HepG2 (cell line): ENCODE data around the gene RAD23A. TPM values are rescaled to one million over a fixed set of nuclear protein-coding genes. Genes with fewer than 3 reads are reported as not detected.
A peak's percentile ranks its signal among the peaks of the same experiment; 100 is the strongest.

Source experiments
- FOXA3 ChIP-seq: IDR thresholded peaks from 2 replicates; pipeline ENCODE4 v1.6.1; 2016; ENCODE audit warnings: missing genetic modification reagents, missing compliant biosample characterization
- NR2F1 ChIP-seq, 2 experiments: fragments of 450-650 bp in 1 of 2; formaldehyde crosslinking in 1 of 2; IDR thresholded peaks; 2 replicates each; pipeline versions ENCODE4 v1.5.0 to v1.6.1; 2016 to 2020; ENCODE audit warnings: mild to moderate bottlenecking in 1 of 2, missing compliant biosample characterization in 1 of 2, missing genetic modification reagents in 1 of 2, moderate library complexity in 1 of 2
- PCBP2 ChIP-seq: fragments of 200-400 bp; formaldehyde crosslinking; optimal IDR thresholded peaks from 2 replicates; pipeline ENCODE3; 2018; ENCODE audit warnings: low read length, low read depth; ENCODE audit not compliant: poor library complexity, severe bottlenecking
- PHF5A ChIP-seq: IDR thresholded peaks from one replicate; pipeline ENCODE4 v1.6.1; 2018; ENCODE audit warnings: low read depth, missing genetic modification reagents; ENCODE audit not compliant: unreplicated experiment
- TBX2 ChIP-seq: sonication (generic); formaldehyde crosslinking; IDR thresholded peaks from 2 replicates; pipeline ENCODE4 v1.5.0; 2020; ENCODE audit warnings: missing genetic modification reagents, mild to moderate bottlenecking, borderline replicate concordance
- ZFP36L2 ChIP-seq: sonication (generic); formaldehyde crosslinking; IDR thresholded peaks from 2 replicates; pipeline ENCODE4 v1.4.0; 2020; ENCODE audit warnings: missing genetic modification reagents
- ZFP82 ChIP-seq: sonication (generic); formaldehyde crosslinking; IDR thresholded peaks from 2 replicates; pipeline ENCODE4 v1.5.1; 2020; ENCODE audit warnings: mild to moderate bottlenecking, missing genetic modification reagents, borderline replicate concordance
- ZIK1 ChIP-seq: sonication (generic); formaldehyde crosslinking; IDR thresholded peaks from 2 replicates; pipeline ENCODE4 v1.5.0; 2020; ENCODE audit warnings: mild to moderate bottlenecking, low read depth, missing genetic modification reagents, borderline replicate concordance
- ZMYM4 ChIP-seq: sonication (generic); formaldehyde crosslinking; IDR thresholded peaks from 2 replicates; pipeline ENCODE4 v1.8.1; 2023; ENCODE audit warnings: mild to moderate bottlenecking, missing genetic modification reagents
- ZNF205 ChIP-seq: IDR thresholded peaks from 2 replicates; pipeline ENCODE4 v1.6.1; 2018; ENCODE audit warnings: missing biosample characterization, missing genetic modification reagents
- ZNF432 ChIP-seq: sonication (generic); formaldehyde crosslinking; IDR thresholded peaks from 2 replicates; pipeline ENCODE4 v1.5.0; 2020; ENCODE audit warnings: missing genetic modification reagents, mild to moderate bottlenecking, borderline replicate concordance
- ZNF501 ChIP-seq: sonication (generic); formaldehyde crosslinking; IDR thresholded peaks from 2 replicates; pipeline ENCODE4 v1.5.1; 2020; ENCODE audit warnings: mild to moderate bottlenecking, moderate library complexity, missing genetic modification reagents
- ZNF678 ChIP-seq: sonication (generic); formaldehyde crosslinking; IDR thresholded peaks from 2 replicates; pipeline ENCODE4 v1.4.0; 2020; ENCODE audit warnings: mild to moderate bottlenecking, missing genetic modification reagents
- polyA plus RNA-seq, 8 experiments: library from polyadenylated mRNA; depleted of rRNA in 3 of 8; stranded (reverse) in 7 of 8; unstranded in 1 of 8; fragments of >200 nt; fragmentation: Illumina TruSeq in 4 of 8; extraction: Trizol in 4 of 8; gene quantifications; 2 replicates each; pipeline versions ENCODE4 v1.2.1 to v1.2.3, GENCODE V29; 2011 to 2016; ENCODE audit warnings: low read depth in 4 of 8, missing spikeins in 1 of 8, mixed read lengths in 1 of 8; ENCODE audit not compliant: insufficient read depth in 1 of 8
- total RNA-seq, 5 experiments: library from RNA; depleted of rRNA; stranded (reverse); fragments of >200 nt; fragmentation: Illumina TruSeq; extraction: Trizol; gene quantifications; 2 replicates each; pipeline ENCODE4 v1.2.3, GENCODE V29; 2016; ENCODE audit warnings: low read depth in 1 of 5
- TF ChIP-seq, protein P1 (sequence below): sonication (generic); formaldehyde crosslinking; IDR thresholded peaks from 2 replicates; pipeline ENCODE4 v1.8.1; 2023; ENCODE audit warnings: mild to moderate bottlenecking, inconsistent platforms, moderate library complexity, missing genetic modification reagents, borderline replicate concordance
- TF ChIP-seq, protein P2 (sequence below): IDR thresholded peaks from 2 replicates; pipeline ENCODE4 v1.6.1; 2016; ENCODE audit warnings: control low read depth
- TF ChIP-seq, protein P3 (sequence below): sonication (generic); formaldehyde crosslinking; IDR thresholded peaks from 2 replicates; pipeline ENCODE4 v1.4.0; 2020; ENCODE audit warnings: missing genetic modification reagents, borderline replicate concordance
- TF ChIP-seq, protein P4 (sequence below): IDR thresholded peaks from 2 replicates; pipeline ENCODE4 v1.6.1; 2016; ENCODE audit warnings: low read depth
- TF ChIP-seq, protein P5 (sequence below): sonication (generic); formaldehyde crosslinking; IDR thresholded peaks from 2 replicates; pipeline ENCODE4 v1.8.1; 2023; ENCODE audit warnings: missing genetic modification reagents, mild to moderate bottlenecking, borderline replicate concordance
- TF ChIP-seq, protein P6 (sequence below): sonication (generic); formaldehyde crosslinking; IDR thresholded peaks from 2 replicates; pipeline ENCODE4 v1.4.0; 2020; ENCODE audit warnings: missing genetic modification reagents
- TF ChIP-seq, protein P7 (sequence below): sonication (generic); formaldehyde crosslinking; IDR thresholded peaks from 2 replicates; pipeline ENCODE4 v1.5.0; 2020; ENCODE audit warnings: missing genetic modification reagents
- TF ChIP-seq, protein P8 (sequence below): sonication (generic); formaldehyde crosslinking; IDR thresholded peaks from 2 replicates; pipeline ENCODE4 v1.8.1; 2022; ENCODE audit warnings: mild to moderate bottlenecking, missing genetic modification reagents

Gene RAD23A
- total and polyA plus RNA-seq, 2 of the 13 experiments (the other 11 are each of a cell fraction or from before 2014, with no cell fraction given): 42.5 to 54.2 TPM

DNA sequence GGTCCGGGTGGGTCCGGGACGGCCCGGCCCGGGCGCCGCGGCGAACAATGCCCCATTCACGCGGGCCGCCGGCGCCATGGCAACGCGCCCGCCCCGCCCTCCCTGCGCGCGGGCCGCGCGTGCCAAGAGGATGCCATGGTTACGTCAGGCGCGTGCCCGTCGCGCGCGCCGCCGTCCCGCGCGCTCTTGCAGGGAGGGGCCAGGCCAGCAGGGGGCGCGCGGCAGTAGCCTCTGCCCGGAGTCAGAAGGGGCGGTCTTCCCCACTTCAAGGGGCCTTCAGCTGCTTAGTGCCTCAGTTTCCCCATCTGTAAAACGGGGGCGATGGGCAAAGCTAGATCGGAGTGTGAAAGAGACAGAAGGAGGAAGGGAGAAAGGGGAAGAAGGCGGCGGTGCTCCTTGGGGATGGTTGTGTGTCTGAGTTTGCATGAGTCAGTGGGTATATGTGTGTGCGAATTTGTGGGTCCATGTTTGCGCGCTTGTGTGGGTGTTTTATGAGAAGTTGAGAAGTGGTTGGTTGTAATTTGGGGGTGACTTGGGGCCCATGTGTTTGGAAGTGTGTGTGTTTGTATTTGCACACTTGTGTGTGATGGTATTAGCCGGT lies 38.0 kb downstream of the RAD23A start (continued):
- TF ChIP-seq, protein P1, sequence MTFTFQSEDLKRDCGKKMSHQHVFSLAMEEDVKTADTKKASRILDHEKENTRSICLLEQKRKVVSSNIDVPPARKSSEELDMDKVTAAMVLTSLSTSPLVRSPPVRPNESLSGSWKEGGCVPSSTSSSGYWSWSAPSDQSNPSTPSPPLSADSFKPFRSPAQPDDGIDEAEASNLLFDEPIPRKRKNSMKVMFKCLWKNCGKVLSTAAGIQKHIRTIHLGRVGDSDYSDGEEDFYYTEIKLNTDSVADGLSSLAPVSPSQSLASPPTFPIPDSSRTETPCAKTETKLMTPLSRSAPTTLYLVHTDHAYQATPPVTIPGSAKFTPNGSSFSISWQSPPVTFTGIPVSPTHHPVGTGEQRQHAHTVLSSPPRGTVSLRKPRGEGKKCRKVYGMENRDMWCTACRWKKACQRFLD (CRISPR knock-in tag): no peak
- TF ChIP-seq ZIK1 (CRISPR knock-in tag) (no peak), FOXA3 (CRISPR knock-in tag) (peak; percentile 49; the same call in 1 of the 2 replicates), ZFP82 (CRISPR knock-in tag) (peak; percentile 61; the same call in 1 of the 2 replicates), ZNF432 (no peak), ZFP36L2 (CRISPR knock-in tag) (no peak), TBX2 (peak; percentile 36; the same call in 1 of the 2 replicates), NR2F1 (CRISPR knock-in tag; IDR thresholded peaks at IDR 0.05) (no peak), PHF5A (no peak), PCBP2 (no peak), ZNF205 (CRISPR knock-in tag) (no peak), ZNF501 (CRISPR knock-in tag) (0 out of 2 replicates have a peak, but pooled peaks have one; percentile 58), ZNF678 (CRISPR knock-in tag) (no peak), ZMYM4 (CRISPR knock-in tag) (peak; percentile 50; the same call in 1 of the 2 replicates)
- TF ChIP-seq, protein P2, sequence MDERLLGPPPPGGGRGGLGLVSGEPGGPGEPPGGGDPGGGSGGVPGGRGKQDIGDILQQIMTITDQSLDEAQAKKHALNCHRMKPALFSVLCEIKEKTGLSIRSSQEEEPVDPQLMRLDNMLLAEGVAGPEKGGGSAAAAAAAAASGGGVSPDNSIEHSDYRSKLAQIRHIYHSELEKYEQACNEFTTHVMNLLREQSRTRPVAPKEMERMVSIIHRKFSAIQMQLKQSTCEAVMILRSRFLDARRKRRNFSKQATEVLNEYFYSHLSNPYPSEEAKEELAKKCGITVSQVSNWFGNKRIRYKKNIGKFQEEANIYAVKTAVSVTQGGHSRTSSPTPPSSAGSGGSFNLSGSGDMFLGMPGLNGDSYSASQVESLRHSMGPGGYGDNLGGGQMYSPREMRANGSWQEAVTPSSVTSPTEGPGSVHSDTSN (CRISPR knock-in tag): no peak
- TF ChIP-seq, protein P3, sequence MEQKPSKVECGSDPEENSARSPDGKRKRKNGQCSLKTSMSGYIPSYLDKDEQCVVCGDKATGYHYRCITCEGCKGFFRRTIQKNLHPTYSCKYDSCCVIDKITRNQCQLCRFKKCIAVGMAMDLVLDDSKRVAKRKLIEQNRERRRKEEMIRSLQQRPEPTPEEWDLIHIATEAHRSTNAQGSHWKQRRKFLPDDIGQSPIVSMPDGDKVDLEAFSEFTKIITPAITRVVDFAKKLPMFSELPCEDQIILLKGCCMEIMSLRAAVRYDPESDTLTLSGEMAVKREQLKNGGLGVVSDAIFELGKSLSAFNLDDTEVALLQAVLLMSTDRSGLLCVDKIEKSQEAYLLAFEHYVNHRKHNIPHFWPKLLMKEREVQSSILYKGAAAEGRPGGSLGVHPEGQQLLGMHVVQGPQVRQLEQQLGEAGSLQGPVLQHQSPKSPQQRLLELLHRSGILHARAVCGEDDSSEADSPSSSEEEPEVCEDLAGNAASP (CRISPR knock-in tag): peak; percentile 60; the same call in 1 of the 2 replicates
- TF ChIP-seq, protein P4, sequence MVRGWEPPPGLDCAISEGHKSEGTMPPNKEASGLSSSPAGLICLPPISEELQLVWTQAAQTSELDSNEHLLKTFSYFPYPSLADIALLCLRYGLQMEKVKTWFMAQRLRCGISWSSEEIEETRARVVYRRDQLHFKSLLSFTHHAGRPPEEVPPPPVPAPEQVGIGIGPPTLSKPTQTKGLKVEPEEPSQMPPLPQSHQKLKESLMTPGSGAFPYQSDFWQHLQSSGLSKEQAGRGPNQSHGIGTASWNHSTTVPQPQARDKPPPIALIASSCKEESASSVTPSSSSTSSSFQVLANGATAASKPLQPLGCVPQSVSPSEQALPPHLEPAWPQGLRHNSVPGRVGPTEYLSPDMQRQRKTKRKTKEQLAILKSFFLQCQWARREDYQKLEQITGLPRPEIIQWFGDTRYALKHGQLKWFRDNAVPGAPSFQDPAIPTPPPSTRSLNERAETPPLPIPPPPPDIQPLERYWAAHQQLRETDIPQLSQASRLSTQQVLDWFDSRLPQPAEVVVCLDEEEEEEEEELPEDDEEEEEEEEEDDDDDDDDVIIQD (CRISPR knock-in tag): no peak
- TF ChIP-seq, protein P5, sequence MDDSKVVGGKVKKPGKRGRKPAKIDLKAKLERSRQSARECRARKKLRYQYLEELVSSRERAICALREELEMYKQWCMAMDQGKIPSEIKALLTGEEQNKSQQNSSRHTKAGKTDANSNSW: no peak
- TF ChIP-seq, protein P6, sequence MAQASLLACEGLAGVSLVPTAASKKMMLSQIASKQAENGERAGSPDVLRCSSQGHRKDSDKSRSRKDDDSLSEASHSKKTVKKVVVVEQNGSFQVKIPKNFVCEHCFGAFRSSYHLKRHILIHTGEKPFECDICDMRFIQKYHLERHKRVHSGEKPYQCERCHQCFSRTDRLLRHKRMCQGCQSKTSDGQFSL (CRISPR knock-in tag): no peak
- TF ChIP-seq, protein P7, sequence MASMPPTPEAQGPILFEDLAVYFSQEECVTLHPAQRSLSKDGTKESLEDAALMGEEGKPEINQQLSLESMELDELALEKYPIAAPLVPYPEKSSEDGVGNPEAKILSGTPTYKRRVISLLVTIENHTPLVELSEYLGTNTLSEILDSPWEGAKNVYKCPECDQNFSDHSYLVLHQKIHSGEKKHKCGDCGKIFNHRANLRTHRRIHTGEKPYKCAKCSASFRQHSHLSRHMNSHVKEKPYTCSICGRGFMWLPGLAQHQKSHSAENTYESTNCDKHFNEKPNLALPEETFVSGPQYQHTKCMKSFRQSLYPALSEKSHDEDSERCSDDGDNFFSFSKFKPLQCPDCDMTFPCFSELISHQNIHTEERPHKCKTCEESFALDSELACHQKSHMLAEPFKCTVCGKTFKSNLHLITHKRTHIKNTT (CRISPR knock-in tag): no peak
- TF ChIP-seq, protein P8, sequence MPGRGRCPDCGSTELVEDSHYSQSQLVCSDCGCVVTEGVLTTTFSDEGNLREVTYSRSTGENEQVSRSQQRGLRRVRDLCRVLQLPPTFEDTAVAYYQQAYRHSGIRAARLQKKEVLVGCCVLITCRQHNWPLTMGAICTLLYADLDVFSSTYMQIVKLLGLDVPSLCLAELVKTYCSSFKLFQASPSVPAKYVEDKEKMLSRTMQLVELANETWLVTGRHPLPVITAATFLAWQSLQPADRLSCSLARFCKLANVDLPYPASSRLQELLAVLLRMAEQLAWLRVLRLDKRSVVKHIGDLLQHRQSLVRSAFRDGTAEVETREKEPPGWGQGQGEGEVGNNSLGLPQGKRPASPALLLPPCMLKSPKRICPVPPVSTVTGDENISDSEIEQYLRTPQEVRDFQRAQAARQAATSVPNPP (CRISPR knock-in tag): no peak
